LoVo (cell line): ENCODE measurements around the gene ZFC3H1.
A peak's percentile ranks its signal among the peaks of the same experiment; 100 is the strongest.

ENCODE experiments used
- DNase-seq: peaks from one replicate; pipeline ENCODE4 v3.0.0-alpha.2; 2016; ENCODE audit warnings: low spot score

Gene ZFC3H1

GRCh38 chr12:71671816-71672215, 8.2 kb upstream of the ZFC3H1 start:
- no peak for DNase-seq

- no peak for DNase-seq
These were observed 7.7 kb upstream of the ZFC3H1 start for GRCh38 chr12:71671311-71671710.

DNA sequence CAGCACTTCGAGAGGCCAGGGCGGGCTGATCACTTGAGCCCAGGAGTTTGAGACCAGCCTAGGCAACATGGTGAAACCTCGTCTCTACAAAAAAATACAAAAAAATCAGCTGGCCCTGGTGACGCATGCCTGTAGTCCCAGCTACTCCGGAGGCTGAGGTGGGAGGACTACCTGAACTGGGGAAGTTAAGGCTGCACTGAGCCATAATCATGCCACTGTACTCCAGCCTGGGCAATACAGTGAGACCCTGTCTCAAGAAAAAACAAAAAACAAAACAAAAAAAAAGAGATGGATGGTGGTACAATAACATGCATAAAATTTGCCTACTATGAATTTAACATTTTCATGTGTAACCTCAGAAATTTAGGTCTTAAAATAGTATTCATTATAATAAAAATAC, 2.6 kb upstream of the ZFC3H1 start:
- DNase-seq, result no peak

- DNase-seq, result no peak
These were observed 1.4 kb upstream of the ZFC3H1 start for GRCh38 chr12:71665090-71665463.

- no peak for DNase-seq
These were observed 902 bp upstream of the ZFC3H1 start for GRCh38 chr12:71664411-71665089.

GRCh38 chr12:71662849-71663560, 643 bp downstream of the ZFC3H1 start:
- DNase-seq, result peak; percentile 74

DNA sequence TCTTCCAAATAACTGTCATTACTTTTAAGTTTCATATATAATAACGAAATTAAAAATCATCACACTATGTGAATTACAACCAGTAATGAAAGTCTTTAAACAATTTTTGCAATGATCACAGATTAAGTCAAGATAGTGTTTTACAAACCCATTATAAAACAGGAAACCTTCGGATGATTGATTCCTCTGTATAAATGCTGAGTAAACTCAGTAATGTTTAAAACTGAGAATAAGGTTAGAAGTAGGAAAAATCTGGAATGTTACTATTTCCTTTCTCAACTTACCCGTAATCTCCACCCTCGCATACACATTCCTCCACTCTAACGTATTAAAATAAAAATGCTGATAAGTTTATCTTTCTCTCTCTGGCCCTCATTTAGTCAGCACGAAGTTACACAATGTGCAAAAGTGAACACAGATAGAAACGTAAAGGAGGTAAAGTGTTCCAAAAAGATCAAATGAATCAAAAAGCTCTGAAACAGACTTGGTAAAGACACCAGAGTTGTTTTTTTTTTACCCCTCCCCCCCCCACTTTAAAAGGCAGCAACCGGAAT, 1.6 kb downstream of the ZFC3H1 start:
- no peak for DNase-seq

DNA sequence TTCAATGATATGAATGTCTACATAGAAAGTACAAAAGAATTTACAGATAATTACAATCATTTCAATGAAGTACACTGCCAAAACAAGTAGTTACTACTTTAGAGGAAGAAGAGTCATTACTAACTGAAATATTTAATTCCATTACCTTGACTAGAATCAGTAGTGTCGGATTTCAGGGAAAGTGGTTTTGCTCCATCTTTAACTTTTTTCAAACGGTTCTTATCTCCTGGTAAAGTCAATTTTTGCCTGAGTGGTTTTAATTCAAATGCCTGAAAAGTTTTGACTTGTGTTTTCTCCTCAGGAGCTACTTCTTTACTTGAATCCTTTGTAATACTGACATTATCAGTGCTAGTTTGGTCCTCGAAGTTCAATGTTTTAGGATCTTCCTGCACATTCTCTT, 6.9 kb downstream of the ZFC3H1 start:
- no peak for DNase-seq

GRCh38 chr12:71655907-71656306, 7.7 kb downstream of the ZFC3H1 start:
- no peak for DNase-seq

DNA sequence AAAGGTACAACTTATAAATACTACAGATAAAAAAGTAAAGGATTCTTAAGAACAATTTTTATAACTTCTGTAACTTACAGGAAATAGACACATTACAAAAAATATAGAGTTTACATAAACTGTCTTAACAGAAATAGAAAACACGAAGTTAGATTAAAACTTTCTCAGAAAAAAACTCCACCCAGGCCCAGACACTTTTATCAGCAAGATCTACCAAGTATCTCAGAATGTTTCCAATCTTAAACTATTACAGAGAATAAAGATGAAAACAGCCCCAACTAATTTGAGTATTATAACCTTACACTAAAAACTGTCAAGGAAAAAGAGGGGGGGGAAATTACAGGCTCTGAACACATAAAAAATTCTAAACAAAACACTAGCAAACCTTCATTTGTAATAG, 8.2 kb downstream of the ZFC3H1 start:
- DNase-seq, result no peak

DNA sequence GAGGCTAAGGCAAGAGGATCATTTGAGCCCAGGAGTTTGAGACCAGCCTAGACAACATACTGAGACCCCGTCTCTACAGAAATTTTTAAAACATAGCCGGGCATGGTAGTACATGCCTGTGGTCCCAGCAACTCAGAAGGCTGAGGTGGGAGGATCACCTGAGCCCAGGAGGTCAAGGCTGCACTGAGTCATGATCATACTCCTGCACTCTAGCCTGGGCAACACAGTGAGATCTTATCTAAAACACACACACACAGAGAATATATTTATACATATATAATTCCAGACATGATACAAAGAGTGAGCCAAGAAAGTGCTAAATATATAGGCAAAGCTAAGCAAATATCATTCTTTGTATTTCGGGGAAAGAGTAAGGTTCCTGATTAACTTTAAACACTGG, 9.4 kb downstream of the ZFC3H1 start:
- DNase-seq, result no peak

- DNase-seq, result no peak
These were observed 10.5 kb downstream of the ZFC3H1 start for GRCh38 chr12:71653137-71653536.

GRCh38 chr12:71652656-71653055, 11.0 kb downstream of the ZFC3H1 start:
- no peak for DNase-seq

- DNase-seq, result no peak
These were observed 14.2 kb downstream of the ZFC3H1 start for GRCh38 chr12:71649401-71649800.

GRCh38 chr12:71648537-71648936, 15.1 kb downstream of the ZFC3H1 start:
- no peak for DNase-seq

- DNase-seq, result no peak
These were observed 17.1 kb downstream of the ZFC3H1 start for GRCh38 chr12:71646512-71646911.

DNA sequence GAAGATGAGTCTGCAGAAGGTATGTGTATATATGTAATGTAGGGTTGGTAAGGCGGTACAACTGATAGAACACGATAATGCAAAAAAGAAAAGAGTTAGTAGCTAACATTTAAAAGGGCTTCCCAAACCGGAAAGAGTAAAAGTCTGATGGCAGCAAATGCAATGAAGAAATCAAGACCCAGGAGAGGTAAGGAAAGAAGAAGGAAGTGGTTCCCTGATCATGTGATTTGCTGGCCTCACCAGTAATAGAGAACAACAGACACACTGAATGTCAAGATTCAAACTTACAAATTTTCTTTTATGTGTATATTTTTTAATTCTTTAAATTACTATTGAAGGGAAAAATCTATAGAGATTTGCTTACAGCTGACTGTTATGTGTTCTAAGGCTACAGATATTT, 18.4 kb downstream of the ZFC3H1 start:
- DNase-seq, result no peak

DNA sequence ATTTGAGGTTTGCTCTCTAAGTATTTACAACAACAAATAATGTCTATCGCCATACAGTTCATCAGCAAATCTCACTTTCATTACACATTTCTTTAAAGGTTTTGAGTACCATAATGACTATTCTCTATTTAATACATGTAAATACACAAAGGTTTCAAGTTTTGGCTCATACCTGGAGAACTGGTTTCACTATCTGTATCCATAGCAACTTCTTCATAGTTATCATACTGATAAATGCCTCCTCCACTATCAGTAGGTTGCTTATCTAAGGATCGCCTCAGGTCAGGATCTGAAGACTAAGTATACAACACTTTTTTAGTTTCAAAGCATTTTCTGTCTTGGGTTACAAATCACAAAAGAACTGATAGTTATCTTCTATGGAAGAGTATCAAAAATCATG, 21.4 kb downstream of the ZFC3H1 start:
- no peak for DNase-seq

DNA sequence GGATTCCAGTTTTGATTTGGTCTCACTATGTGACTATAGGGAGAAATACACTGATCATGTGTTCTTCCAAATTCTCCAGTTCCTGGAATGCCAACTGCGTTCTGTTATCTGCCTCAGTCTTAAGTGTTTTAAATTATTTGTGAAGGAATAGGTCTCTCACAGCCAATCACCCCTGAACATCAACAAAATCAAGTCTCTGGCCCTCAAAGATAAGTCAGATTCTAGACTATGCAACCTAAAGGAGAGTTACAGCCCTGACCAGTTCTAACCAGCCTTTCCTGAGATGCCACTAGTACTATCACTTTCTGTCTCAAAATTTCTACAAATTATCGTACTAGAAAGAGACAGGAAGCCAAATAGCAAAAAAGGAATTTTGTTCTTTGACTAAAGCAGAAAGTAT, 22.3 kb downstream of the ZFC3H1 start:
- DNase-seq, result no peak

DNA sequence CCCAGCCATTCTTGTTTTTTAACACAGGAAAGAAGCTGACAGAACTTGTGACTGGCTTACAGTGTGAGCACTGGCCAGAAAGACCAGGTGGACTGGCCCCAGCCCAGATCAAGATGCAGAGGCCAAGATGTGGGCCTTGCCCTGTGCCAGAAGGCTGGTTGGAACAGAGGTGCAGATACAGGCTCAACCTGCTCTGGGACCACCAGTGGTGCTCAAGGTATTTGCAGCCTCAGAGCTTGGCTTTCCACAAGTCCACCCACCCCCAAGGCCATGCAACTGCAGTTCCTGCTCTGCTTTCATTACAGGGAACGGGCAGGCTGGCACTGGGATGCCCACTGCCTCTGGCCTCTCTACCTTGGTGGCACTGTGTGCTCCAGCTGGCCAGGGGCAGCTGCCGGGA, 23.3 kb downstream of the ZFC3H1 start:
- DNase-seq, result no peak

- no peak for DNase-seq
These were observed 24.3 kb downstream of the ZFC3H1 start for GRCh38 chr12:71639341-71639760.

- DNase-seq, result no peak
These were observed 25.1 kb downstream of the ZFC3H1 start for GRCh38 chr12:71638499-71638898.

DNA sequence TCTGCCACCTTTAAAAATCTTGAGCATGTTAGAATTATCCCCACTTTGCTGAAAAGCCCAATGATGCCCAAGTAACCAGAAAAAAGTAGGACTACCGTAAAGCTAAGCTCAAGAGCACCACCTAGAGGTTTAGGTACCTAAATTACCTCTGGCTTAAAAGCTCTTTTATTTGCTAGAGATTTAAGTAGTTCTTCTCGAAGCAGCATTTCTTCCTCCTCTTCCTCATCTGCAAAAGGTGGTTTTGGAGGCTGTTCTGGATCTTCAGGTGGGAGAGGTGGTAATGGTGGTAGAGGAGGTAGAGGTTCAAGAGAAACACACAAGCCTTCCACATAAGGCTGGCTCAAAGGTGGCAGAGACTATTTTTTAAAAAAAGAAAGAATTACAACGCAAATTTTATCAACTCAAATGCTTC, 26.9 kb downstream of the ZFC3H1 start:
- DNase-seq, result peak; percentile 79
